Measurements from ENCODE around the gene GDPD5. TPM values are rescaled to one million over a fixed set of nuclear protein-coding genes. Genes with fewer than 3 reads are reported as not detected.
"Not testable (repeated sequence)": the region's sequence is repeated elsewhere in the genome, so short reads cannot be mapped to it uniquely, and the experiment has no call there.

GDPD5 gene
- total RNA-seq, 2 experiments from 2014 or later = 13.5 to 57.3 TPM

- H4K20me1 ChIP-seq (ENCODE audit: insufficient read depth, low read length) = no peaks in the 10 kb centered on the region
- H3K79me2 ChIP-seq (ENCODE audit: insufficient read depth, low read depth, low read length) = no peaks in the 10 kb centered on the region
- CTCF ChIA-PET (ENCODE audit: unreplicated experiment) = interaction anchor here (0.5 kb wide), 1 partner anchor 163 kb away, joined by 3 read pairs; no protein-coding TSS in a partner anchor
- no peak for DNase-seq (ENCODE audit: low spot score)
- H3K36me3 ChIP-seq (ENCODE audit: insufficient read depth, low read length) = peaks cover 21% of the 10 kb centered on the region
- no peak overlapping the region for H3K4me3 ChIP-seq (ENCODE audit: low read depth, low read length, poor library complexity, severe bottlenecking)
- no TSS peak for BruUV-seq (replicated peaks)
- H3K9me3 ChIP-seq (ENCODE audit: low read length) = no peaks in the 10 kb centered on the region
- TF ChIP-seq CTCF (conservative IDR thresholded peaks at IDR 0.05; ENCODE audit: low read length) = no peak
- no peak for TF ChIP-seq EZH2phosphoT487 (IDR thresholded peaks at IDR 0.05; ENCODE audit: borderline replicate concordance, low read depth, low read length)
- POLR2A ChIA-PET = interaction anchor here (0.6 kb wide), 1 partner anchor 9 kb away, joined by 3 read pairs; no protein-coding TSS in a partner anchor
- no peak overlapping the region for H3K4me2 ChIP-seq (ENCODE audit: low read length)
- no peaks in the 10 kb centered on the region for H3K4me1 ChIP-seq (ENCODE audit: insufficient read depth, low read length, poor library complexity, severe bottlenecking)
- no peaks in the 10 kb centered on the region for H3K9me2 ChIP-seq (ENCODE audit: insufficient read depth, low read length)
- H2AFZ ChIP-seq (ENCODE audit: low read length) = no peak overlapping the region
- intact Hi-C loops (cut with micrococcal nuclease; ENCODE audit: unreplicated experiment) = no loop called here
- no peak overlapping the region for H3K27ac ChIP-seq (ENCODE audit: low read depth, low read length, poor library complexity, severe bottlenecking)
These were observed 111.9 kb downstream of the GDPD5 start for GRCh38 chr11:75413864-75414263.

- H3K4me2 ChIP-seq (ENCODE audit: low read length); POLR2A ChIA-PET; H3K9me3 ChIP-seq (ENCODE audit: low read length); H3K4me1 ChIP-seq (ENCODE audit: insufficient read depth, low read length, poor library complexity, severe bottlenecking); H3K79me2 ChIP-seq (ENCODE audit: insufficient read depth, low read depth, low read length); BruUV-seq (replicated peaks); H3K4me3 ChIP-seq (ENCODE audit: low read depth, low read length, poor library complexity, severe bottlenecking); DNase-seq (ENCODE audit: low spot score); intact Hi-C loops (cut with micrococcal nuclease; ENCODE audit: unreplicated experiment); H4K20me1 ChIP-seq (ENCODE audit: insufficient read depth, low read length); CTCF ChIA-PET (ENCODE audit: unreplicated experiment); H2AFZ ChIP-seq (ENCODE audit: low read length); H3K9me2 ChIP-seq (ENCODE audit: insufficient read depth, low read length); H3K27ac ChIP-seq (ENCODE audit: low read depth, low read length, poor library complexity, severe bottlenecking): not testable (repeated sequence)
- H3K36me3 ChIP-seq (ENCODE audit: insufficient read depth, low read length) = peaks cover 29% of the 10 kb centered on the region
These were observed 112.6 kb downstream of the GDPD5 start for GRCh38 chr11:75413146-75413545.

- peaks cover 52% of the 10 kb centered on the region for H3K36me3 ChIP-seq (ENCODE audit: insufficient read depth, low read length)
- POLR2A ChIA-PET; H3K79me2 ChIP-seq (ENCODE audit: insufficient read depth, low read depth, low read length); H3K9me2 ChIP-seq (ENCODE audit: insufficient read depth, low read length); H3K9me3 ChIP-seq (ENCODE audit: low read length); H2AFZ ChIP-seq (ENCODE audit: low read length); H3K27ac ChIP-seq (ENCODE audit: low read depth, low read length, poor library complexity, severe bottlenecking); DNase-seq (ENCODE audit: low spot score); CTCF ChIA-PET (ENCODE audit: unreplicated experiment); H3K4me1 ChIP-seq (ENCODE audit: insufficient read depth, low read length, poor library complexity, severe bottlenecking); H3K4me2 ChIP-seq (ENCODE audit: low read length); H3K4me3 ChIP-seq (ENCODE audit: low read depth, low read length, poor library complexity, severe bottlenecking); intact Hi-C loops (cut with micrococcal nuclease; ENCODE audit: unreplicated experiment); BruUV-seq (replicated peaks): not testable (repeated sequence)
- H4K20me1 ChIP-seq (ENCODE audit: insufficient read depth, low read length) = peaks cover 20% of the 10 kb centered on the region
These were observed 115.8 kb downstream of the GDPD5 start for GRCh38 chr11:75409971-75410370.

GRCh38 chr11:75408957-75409219 is 116.9 kb downstream of the GDPD5 start:
- Histone ChIP-seq H3K4me2 (ENCODE audit: low read length) (no peak overlapping the region), H3K79me2 (ENCODE audit: insufficient read depth, low read depth, low read length) (peaks cover 14% of the 10 kb centered on the region; the same call in 1 of the 2 replicates), H3K36me3 (ENCODE audit: insufficient read depth, low read length) (peaks cover 57% of the 10 kb centered on the region), H2AFZ (ENCODE audit: low read length) (no peak overlapping the region), H4K20me1 (ENCODE audit: insufficient read depth, low read length) (peaks cover 26% of the 10 kb centered on the region), H3K4me3 (ENCODE audit: low read depth, low read length, poor library complexity, severe bottlenecking) (no peak overlapping the region), H3K4me1 (ENCODE audit: insufficient read depth, low read length, poor library complexity, severe bottlenecking) (no peaks in the 10 kb centered on the region), H3K9me3 (ENCODE audit: low read length) (no peaks in the 10 kb centered on the region), H3K9me2 (ENCODE audit: insufficient read depth, low read length) (no peaks in the 10 kb centered on the region), H3K27ac (ENCODE audit: low read depth, low read length, poor library complexity, severe bottlenecking) (no peak overlapping the region)
- no peak for DNase-seq (ENCODE audit: low spot score)
- POLR2A ChIA-PET = no interaction called here
- intact Hi-C loops (cut with micrococcal nuclease; ENCODE audit: unreplicated experiment) = no loop called here
- CTCF ChIA-PET (ENCODE audit: unreplicated experiment) = no interaction called here
- no TSS peak for BruUV-seq (replicated peaks)
- TF ChIP-seq CTCF (conservative IDR thresholded peaks at IDR 0.05; ENCODE audit: low read length) = no peak
- no peak for TF ChIP-seq EZH2phosphoT487 (IDR thresholded peaks at IDR 0.05; ENCODE audit: borderline replicate concordance, low read depth, low read length)
